Suppressor macrophage (primary cell): ENCODE results near the gene POLE4.

Experiments
- DNase-seq, 4 experiments: peaks; one replicate each; pipeline ENCODE4 v3.0.0-alpha.2; 2020 to 2022
- total RNA-seq, 17 experiments: gene quantifications; one replicate each; lab custom pipeline; 2026; ENCODE audit warnings: mixed read lengths in 6 of 17, inconsistent platforms in 3 of 17; lab: John Stamatoyannopoulos, UW

The POLE4 gene, protein sequence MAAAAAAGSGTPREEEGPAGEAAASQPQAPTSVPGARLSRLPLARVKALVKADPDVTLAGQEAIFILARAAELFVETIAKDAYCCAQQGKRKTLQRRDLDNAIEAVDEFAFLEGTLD
- total RNA-seq: 7.6 to 24.9 (median 17.3) reads per million in 17 experiments

GRCh38 chr2:74958274-74959105 lies at the start of gene POLE4:
Gene POLE4 (plus strand): TSS chr2:74958643. CDS start chr2:74958680, 37 bp downstream.
- peak; percentile 86 to 96 (median 92) for DNase-seq

DNA sequence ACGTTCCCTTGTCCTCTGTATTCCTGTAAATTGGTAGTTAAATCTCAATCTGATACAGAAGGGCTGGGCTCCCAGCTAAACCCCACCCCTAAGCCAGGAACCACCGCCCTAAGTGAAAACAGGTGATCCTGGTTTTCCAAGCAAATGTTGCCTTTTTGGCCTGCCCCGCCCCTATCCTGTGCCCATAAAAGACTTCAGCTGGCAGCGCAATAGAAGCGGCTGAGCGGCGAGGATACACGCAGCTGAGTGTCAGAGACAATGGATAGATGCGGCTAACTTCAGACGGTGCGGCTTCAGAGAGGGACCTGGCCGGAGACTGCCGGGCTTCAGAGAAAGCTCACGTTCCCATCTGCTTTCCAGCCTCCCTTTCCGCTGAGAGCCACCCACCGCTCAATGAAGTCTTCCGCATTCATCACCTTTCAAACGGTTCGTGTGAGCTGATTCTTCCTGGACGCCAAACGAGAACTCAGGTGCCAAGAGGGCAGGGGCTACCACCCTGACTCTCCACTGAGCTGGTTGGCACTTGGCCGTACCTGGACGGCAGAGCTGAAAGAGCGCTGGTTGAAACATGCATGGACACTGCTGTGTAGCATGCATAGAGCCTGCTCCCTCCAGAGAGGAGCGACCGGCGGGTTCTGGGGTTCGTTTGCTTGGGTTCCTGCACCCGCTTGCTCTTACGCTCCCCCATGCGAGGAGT lies 49.5 kb upstream of the POLE4 start:
- DNase-seq: no peak

GRCh38 chr2:74910245-74910644 lies 48.2 kb upstream of the POLE4 start:
- no peak for DNase-seq

GRCh38 chr2:74911061-74911460 lies 47.4 kb upstream of the POLE4 start:
- DNase-seq: no peak

DNA sequence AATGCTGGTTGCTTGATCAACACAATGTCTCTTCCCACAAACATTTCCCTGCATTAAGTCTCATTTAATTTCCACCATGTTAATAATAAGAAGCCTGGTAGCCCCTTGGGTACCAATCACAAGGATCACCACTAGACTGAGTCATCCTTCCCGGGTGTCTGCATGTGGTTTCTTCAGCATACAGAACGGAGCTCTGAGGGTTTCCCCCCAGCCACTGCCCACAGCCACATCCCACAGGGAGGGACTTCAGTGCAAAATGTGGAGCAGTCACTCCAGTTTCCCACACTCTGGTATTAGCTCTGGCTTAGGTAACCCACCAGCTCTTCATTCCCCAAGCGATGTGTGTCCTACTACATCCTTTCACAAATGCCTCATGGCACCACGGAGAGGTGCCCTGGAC lies 42.7 kb upstream of the POLE4 start:
- DNase-seq: peak in 3 of 4 experiments; percentile 10 to 27 (median 15)

DNA sequence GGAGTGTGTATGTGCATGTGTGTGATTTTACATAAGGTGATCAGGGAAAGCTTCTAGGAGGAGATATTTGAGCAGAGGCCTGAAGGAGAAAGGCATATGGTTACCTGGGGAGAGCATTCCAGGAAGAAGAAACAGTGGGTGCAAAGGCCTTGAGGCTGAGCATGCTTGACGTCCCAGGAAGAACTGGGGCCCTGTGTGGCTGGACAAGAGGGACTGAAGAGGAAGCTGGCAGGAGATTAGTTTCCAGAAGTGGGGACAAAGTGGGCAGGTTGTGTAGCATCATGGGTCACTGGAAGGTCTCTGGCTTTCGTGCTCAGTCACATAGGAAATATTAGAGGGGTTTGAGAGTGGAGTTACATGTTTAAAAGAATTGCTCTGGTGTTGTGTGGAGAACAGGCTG lies 42.0 kb upstream of the POLE4 start:
- no peak for DNase-seq

DNA sequence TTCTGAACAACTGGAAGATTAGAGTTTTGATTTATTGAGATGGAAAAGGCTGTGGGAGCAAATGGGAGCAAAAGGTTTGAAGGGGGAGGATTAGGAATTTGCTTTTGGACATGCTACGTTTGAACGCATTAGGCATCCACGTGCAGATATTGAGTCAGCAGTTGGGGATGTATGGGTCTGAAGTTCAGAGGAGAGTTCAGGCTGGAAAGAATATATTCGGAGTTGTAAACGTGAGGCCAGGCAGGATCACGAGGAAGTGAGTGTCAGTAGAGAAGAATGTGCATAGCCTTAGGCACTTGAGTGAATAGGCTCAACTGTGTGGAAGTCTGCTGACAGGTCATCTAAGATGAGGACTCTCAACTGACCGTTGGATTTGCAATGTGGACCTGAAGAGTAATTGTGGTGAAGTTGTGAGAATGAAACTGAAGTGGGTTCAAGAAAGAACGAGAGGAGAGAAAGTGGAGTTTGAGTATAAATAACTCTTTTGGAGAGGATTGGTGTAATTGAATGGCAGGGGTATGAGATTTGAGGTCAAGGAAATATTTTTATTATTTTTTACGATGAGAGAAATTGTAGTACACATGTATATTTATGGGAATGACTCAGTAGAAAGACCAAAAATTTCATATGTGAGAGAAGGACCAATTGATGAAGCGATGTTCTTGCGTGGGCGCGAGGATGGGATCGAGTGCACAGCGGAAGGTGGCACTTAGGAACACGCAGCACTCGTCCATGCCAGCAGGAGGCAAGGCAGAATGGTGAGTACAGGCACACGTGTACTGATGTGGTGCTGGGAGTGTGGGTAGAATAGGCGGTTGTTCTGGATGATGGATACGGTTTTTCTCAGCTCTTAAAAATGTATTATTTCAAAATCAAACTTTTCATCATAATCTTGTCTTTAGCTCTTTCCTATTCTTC lies 40.5 kb upstream of the POLE4 start:
- DNase-seq: no peak

DNA sequence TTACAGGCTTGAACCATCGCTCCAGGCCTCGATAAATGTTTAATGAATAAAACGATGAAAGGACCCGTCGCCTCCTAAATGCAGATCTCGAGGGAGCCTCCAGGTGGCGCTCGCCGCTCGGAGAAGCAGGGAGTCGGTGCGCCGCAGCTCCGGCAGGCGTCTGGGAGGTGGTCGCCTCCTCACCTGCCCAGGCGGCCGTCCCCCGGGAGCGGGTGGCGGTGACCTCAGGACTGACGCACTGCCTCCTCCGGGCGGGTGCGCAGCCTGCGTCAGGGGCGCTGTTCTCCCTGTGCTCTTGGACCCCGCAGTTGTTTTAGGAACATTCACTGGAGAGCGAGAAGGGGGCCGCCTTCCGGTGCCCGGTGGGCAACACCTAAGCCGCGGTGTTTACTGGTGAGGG lies 38.6 kb upstream of the POLE4 start:
- peak; percentile 64 to 78 (median 74) for DNase-seq

- DNase-seq: no peak
These were observed 37.2 kb upstream of the POLE4 start for GRCh38 chr2:74921236-74921736.

DNA sequence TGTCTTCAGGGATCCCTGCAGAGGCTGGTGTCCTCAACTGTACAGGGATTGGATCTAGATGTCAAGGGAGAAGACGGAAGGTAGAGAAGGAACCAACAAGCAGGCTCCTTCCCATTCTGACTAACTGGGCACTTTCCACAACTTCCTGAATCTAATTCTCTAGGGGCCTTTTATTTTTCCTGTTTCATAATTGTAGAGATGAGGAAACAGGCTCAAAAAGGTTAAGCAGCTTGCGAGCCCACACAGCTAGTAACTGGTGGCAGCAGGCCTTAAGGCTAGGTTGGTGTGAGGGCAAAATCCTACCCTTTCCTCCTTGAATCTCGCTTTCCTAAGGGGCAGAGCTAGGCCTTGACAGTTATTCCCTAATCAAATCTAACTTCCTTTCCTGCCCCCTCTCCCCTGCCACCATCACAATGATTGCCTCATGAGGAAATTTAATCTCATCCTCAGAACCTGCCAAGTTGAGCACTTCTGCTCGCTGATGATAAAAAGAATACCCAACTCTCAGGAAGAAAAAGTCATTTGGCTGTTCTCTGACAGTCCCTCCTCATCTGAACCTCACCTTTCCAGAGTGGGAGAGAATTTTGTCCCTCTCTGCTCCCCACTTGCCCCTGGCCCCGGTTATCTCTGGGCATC lies 35.7 kb upstream of the POLE4 start:
- peak; percentile 65 to 91 (median 82) for DNase-seq

GRCh38 chr2:74924463-74925265 lies 33.8 kb upstream of the POLE4 start:
- no peak for DNase-seq

DNA sequence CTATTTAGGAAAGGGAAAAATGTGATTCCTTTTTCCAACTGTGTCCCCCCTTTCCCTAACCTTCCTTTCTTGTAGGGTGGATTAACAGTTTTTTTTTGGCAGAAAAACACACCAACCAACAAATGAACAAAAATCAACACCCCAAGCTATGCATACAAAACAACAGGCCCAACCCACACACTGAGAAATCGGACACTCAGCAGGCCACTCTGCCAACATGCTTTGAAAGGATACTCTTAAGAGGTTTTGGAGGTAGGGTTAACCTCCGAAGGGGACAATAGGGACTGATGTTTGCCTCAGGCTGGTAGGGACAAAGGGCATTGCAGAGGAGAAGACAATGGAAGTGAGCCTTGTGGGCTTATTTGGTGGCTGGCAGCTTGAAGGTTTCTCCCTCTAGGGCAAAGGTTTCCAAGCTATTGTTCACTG lies 33.1 kb upstream of the POLE4 start:
- DNase-seq: no peak

DNA sequence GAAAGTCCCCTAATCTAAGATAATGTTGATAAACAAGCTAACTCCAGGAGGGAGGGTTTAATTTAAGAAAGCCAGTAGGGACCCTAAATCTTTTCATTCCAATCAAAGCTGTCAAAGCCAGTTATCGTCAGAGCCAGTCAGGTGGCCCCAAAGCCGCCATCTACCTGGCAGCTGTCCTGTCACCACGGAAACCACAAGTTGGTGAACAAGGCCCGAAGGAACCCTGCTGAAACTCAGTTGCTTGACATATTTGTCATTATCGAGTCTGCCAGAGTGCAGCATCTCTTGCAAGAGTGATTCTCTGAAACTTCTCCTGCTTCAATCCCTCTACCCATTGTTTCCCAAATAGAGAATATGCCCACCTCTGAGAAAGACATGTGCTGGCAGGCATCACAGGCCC lies 30.8 kb upstream of the POLE4 start:
- DNase-seq: no peak

GRCh38 chr2:74930811-74931486 lies 27.5 kb upstream of the POLE4 start:
- no peak for DNase-seq

- no peak for DNase-seq
These were observed 26.5 kb upstream of the POLE4 start for GRCh38 chr2:74931940-74932339.

DNA sequence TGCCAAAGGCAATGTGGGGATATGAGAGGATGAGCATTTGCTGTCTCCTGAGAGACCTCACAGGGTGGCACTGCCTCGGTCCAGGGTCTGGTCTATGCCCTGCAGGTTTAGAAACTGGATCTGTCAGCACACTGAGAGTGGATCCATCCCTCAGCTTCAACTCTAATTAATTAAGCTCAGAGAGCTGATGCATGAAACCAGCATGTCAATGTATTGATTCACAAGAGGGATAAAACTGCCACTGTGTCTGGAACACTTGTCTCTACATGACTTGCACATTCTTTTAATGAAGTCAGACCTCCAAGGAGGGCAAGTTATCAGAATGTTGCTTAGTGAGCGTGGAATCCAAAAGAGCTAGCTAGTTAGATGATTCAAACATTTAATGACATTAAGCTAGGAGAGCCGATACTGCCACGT lies 22.5 kb upstream of the POLE4 start:
- no peak for DNase-seq

DNA sequence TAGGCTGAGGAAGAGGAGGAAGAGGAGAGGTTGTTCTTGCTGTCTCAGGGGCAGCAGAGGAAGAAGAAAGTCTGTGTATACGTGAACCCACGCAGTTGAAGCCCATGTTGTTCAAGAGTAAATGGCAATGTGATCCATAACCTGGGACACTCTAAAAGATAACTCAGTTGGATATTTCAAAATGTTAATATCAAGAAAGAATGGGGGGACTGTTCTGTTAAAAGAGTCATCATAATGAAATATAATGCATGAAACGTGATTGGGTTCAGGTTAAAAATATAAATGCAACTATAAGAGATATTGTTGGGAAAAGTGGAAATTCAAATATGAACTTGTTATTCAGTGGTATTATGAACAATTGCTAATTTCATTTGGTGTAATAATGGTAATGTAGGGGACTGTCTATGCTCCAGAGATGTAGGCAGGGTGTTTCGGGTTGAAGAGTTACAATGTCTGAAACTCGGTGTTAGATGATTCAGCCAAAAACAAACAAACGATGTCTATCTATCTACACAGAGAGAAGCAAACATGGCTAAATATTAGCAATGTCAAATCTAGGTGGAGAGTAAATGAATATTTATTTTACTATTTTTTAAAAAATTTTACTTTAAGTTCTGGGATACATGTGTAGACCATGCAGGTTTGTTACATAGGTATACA lies 21.1 kb upstream of the POLE4 start:
- no peak for DNase-seq

DNA sequence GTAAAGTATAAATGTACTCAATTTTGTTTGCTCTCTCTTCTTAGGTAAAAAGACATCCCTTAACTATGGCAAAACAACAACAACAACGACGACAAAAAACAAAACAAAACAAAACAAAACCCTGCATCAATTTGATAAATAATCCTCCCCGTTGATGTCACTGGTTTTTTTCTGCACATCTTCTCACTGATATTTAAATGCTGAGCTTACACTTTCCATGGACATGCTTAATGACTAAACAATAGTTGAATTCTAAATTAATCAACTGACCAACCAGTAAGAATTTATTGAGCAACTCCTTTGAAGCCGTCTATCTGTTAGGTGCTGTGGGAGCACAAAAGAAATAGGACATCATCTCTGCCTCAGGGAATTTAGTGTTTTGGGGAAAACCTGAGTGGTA lies 20.2 kb upstream of the POLE4 start:
- no peak for DNase-seq

GRCh38 chr2:74939919-74940812 lies 18.3 kb upstream of the POLE4 start:
- DNase-seq: no peak
